Renal cortex interstitium (tissue), 15 donors: ENCODE results near the gene CALHM2. TPM values are rescaled to one million over a fixed set of nuclear protein-coding genes. Genes with fewer than 3 reads are reported as not detected.
"Not testable (repeated sequence)": the region's sequence is repeated elsewhere in the genome, so short reads cannot be mapped to it uniquely, and the experiment has no call there.

Source experiments
- DNase-seq, 11 donors: peaks; one replicate each; pipeline ENCODE4 v3.0.0-alpha.2; 2013; ENCODE audit warnings: low read depth in 9 of 11, low spot score in 4 of 11; ENCODE audit errors: extremely low read depth in 1 of 11
- long read RNA-seq, 16 experiments: transcript quantifications; one replicate each; lab custom pipeline, GENCODE V29; 2026
- polyA plus RNA-seq, 3 donors: library from polyadenylated mRNA; unstranded; fragments of 120-200 nt; gene quantifications; one replicate each; pipeline ENCODE4 v1.2.1, GENCODE V29; 2013; ENCODE audit not compliant: insufficient read length in 3 of 3

CALHM2 gene
- 10 to 100 TPM; 13.2 to 14.4 (median 14.4) TPM for polyA plus RNA-seq
- long read RNA-seq, donor 1, partial matches to known transcripts = 0 of 2 reads
- long read RNA-seq, donor 1, other reads (novel, unspliced or antisense) = 0 of 2 reads
- long read RNA-seq, donor 2, partial matches to known transcripts = 0 of 1 reads
- long read RNA-seq, donor 2, other reads (novel, unspliced or antisense) = 0 of 1 reads
- long read RNA-seq, donor 3, partial matches to known transcripts = 0 of 6 reads
- long read RNA-seq, donor 3, other reads (novel, unspliced or antisense) = 0 of 6 reads
- long read RNA-seq, donor 4, partial matches to known transcripts = 0 of 1 reads
- long read RNA-seq, donor 4, other reads (novel, unspliced or antisense) = 0 of 1 reads
- long read RNA-seq, donor 5 = 0 reads
- long read RNA-seq, donor 6, partial matches to known transcripts = 0 of 2 reads
- long read RNA-seq, donor 6, other reads (novel, unspliced or antisense) = 0 of 2 reads
- long read RNA-seq, donor 7, partial matches to known transcripts = 5 of 6 reads
- long read RNA-seq, donor 7, other reads (novel, unspliced or antisense) = 0 of 6 reads
- long read RNA-seq, donor 8, partial matches to known transcripts = 6 of 10 reads
- long read RNA-seq, donor 8, other reads (novel, unspliced or antisense) = 0 of 10 reads
- long read RNA-seq, donor 9, partial matches to known transcripts = 0 of 2 reads
- long read RNA-seq, donor 9, other reads (novel, unspliced or antisense) = 0 of 2 reads
- long read RNA-seq, donor 10, partial matches to known transcripts = 0 of 4 reads
- long read RNA-seq, donor 10, other reads (novel, unspliced or antisense) = 0 of 4 reads
- long read RNA-seq, donor 11, partial matches to known transcripts = 0 of 1 reads
- long read RNA-seq, donor 11, other reads (novel, unspliced or antisense) = 0 of 1 reads
- long read RNA-seq, donor 12, partial matches to known transcripts = 0 of 1 reads
- long read RNA-seq, donor 12, other reads (novel, unspliced or antisense) = 0 of 1 reads
- long read RNA-seq, donor 13 = 0 reads
- long read RNA-seq, donor 14, partial matches to known transcripts = 0 of 1 reads
- long read RNA-seq, donor 14, other reads (novel, unspliced or antisense) = 0 of 1 reads
- long read RNA-seq, donor 15, partial matches to known transcripts = 0 of 2 reads
- long read RNA-seq, donor 15, other reads (novel, unspliced or antisense) = 0 of 2 reads
- long read RNA-seq, donor 16, partial matches to known transcripts = 0 of 10 reads
- long read RNA-seq, donor 16, other reads (novel, unspliced or antisense) = 0 of 10 reads

GRCh38 chr10:103451831-103452505 lies at the start of gene CALHM2:
Gene CALHM2, minus strand, starts transcription at chr10:103452370. Its CDS starts 2,429 bp downstream, at chr10:103449941.
- peak in 9 of 11 donors; percentile 31 to 67 (median 55) for DNase-seq

DNA sequence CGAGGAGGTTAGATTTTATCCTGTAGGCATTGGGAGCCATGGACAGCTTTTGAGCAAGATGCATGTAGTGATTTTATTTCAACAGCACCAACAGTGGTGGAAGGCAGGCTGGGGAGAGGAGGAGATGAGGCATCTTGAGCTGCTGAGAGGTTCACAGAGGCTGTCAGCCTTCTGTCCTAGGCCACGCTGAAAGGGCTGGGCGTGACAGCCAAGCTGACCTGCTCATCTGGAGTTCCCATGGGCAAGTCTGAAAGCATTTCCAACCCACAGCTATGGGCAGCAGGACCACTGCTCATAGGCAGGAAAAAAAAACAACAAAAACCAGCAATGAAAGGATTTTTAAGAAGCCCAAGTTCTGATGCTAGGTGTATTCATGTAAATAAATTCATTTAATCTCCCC lies 49.0 kb upstream of the CALHM2 start:
- DNase-seq = no peak

- no peak for DNase-seq
Measured at GRCh38 chr10:103500481-103500880, 48.3 kb upstream of the CALHM2 start.

DNA sequence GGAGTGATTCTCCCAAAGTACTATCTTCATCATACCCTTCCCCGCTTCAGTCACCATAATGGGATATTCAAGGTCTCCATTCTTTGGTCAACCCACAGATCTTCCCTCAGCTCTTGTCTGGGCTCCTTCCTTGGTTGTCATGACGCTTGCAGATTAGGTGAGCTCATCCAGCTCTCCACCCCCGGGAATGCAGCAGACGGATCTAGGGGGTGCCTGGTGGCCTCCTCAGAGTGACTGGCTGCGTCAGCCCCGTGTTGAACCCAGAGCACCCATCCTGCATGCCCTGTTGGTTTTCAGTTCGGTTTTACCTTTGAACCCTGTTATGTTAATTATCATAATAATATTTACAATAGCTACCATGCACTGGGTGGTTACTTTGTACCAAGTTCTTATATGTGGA lies 47.7 kb upstream of the CALHM2 start:
- DNase-seq = no peak

GRCh38 chr10:103498936-103499638 lies 46.9 kb upstream of the CALHM2 start:
- no peak for DNase-seq

DNA sequence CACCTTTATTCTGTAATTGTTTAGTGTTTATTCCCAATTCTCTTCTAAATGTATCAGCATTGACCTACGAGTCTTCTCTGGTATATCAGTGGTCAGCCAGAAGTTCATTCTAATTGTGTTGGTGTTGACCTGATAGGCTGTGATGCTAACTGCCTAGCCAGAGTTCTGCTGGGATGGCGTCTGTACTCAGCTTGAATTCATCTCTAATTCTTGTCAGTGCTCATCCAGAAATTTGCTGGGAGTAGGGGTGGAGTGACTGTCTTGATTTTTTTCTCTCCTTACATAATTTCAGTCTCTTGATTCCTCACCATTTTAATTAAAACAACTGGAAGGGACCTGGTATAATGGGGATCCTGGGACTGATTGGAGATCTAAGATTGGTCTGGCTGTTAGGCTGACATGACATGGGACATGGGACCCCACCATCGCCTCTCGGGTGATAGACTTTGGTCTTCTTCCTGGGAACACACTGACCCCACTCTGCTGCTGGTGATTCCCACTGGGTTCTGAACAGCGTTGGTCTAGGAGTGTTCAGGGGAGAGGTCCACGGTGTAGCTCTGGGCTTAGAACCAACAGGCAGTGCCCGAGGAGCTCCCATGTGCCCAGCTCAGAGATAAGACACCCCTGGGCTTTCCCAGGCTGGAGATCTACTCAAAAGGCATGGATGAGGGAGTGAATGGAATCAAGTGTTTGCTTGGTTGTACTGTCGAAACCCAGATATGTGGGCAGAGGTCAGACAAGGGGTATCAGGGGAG lies 45.2 kb upstream of the CALHM2 start:
- DNase-seq = no peak

DNA sequence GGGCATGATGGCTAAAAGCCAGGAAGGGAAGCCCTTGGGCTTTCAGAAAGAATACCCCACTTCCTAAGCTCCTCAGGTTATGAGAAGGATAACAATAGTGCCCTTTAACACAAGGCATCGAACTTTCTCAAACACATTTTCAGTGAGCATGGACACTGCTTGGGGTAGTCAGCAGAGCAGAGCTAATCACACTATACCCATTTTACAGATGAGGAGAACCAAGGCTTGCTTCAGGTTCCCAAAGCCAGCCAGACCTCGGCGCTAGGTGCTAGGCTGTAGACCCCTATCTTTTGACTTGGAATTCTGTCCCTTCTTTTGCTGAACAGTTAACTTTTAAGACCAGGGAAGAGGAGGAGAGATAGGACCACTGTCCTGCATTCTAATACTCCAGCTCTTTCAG lies 43.2 kb upstream of the CALHM2 start:
- no peak for DNase-seq

GRCh38 chr10:103493916-103494877 lies 42.0 kb upstream of the CALHM2 start:
- no peak for DNase-seq

DNA sequence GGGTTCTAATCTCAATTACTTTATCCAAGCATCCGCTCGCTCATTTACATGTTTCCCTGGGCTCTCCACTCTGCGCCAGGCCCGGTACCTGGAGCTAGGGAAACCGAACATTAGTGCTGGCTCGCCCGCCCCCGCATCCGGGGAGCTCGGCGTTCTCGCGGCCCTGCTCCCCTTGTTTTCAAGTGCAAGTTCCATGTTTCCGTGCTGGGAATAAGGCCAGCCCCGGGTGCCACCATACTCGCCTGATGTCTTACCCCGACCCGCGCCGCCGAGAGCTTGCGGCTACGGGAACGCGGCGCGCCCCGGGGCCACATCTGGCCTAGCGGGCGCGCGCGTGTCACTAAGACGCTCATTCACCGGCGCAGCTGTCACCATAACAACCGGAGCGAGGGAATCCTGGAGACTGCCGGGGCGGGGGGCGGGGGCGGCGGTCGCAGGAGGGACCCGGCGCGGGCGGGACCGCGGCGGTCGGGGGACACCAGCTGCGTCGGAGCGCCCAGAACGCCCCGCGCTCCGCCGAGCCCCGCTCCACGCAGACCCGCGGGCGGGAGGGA lies 41.3 kb upstream of the CALHM2 start, which contains the start of gene NEURL1:
NEURL1 (plus strand) TSS at position 344 of the 554 bp plus-strand sequence. CDS start 683 bp downstream, outside the sequence.
- peak in 2 of 11 donors; percentile 48 to 55 for DNase-seq

DNA sequence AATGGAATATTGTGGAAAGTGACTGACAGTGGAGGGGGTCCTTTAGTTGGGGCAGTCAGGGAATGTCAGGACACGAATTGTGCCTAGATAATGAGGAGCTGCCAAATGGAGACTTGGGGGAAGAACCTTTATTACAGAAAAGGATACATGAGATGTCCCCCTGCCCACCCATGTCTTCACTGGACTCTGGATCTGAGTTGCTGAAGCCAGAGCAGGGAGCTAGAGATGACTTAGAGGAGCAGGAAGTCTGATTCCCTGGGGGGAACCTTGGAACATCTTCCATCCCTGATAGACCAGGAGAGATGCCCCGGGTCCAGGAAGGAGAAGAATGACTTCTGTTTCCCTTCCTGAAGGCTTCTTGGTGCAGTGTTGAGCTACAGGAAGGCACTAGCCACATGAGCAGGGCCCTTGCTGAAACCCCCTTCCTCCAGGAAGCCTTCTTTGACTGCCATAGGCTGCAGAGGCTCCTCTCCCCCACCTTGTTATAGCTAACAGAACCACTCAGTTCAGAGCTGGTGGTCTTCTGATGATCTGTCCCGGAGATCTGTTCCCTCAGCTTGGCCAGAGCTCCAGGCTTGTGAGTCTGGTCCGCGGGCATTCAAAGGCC lies 40.6 kb upstream of the CALHM2 start:
- DNase-seq = no peak

DNA sequence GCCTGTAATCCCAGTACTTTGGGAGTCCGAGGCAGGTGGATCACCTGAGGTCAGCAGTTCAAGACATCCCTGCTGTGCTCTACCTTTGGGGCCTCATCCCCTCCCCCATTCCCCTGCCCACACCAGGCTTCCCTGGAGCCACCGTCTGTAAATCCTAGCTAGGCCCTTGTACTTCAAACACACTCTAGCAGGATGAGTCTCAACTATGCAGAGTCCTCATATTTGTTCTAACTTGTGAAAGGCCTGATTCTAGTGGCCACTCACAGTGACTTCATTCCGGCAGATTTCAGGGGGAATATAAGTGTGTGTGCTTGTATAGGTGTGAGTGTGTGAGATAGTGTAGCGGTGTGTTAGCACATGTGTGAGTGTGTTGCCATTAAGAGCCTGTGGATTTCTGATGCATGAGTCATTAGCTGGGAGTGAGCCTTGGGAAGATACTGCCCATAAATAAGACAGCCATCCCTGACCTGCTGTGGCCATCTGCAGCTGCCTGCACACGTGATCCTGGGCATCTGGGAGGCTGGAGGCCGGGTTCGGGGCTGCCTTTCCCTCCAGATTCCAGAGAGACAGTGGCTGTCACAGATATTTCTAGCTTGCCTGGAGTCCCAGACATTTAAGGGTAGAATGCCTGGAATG lies 39.7 kb upstream of the CALHM2 start:
- DNase-seq = peak in 1 of 11 donors; percentile 60

DNA sequence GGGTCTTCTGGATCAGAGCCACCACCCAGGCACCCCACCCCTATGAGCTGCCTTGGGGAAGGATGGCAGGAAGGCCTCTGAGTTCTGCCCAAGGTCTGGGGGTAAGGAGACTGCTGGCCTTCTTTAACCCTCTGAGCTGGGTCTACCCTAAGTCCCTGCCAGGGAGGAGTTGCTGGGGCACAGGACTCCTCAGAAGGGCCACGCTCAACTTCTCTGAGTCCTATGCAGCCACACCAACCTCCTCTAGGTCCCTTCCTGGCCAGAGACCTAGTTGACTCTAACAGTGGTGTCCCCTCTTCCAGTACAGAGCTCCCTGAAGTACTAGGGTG lies 38.8 kb upstream of the CALHM2 start:
- DNase-seq = no peak

- DNase-seq = no peak
Measured at GRCh38 chr10:103487410-103487708, 35.2 kb upstream of the CALHM2 start.

DNA sequence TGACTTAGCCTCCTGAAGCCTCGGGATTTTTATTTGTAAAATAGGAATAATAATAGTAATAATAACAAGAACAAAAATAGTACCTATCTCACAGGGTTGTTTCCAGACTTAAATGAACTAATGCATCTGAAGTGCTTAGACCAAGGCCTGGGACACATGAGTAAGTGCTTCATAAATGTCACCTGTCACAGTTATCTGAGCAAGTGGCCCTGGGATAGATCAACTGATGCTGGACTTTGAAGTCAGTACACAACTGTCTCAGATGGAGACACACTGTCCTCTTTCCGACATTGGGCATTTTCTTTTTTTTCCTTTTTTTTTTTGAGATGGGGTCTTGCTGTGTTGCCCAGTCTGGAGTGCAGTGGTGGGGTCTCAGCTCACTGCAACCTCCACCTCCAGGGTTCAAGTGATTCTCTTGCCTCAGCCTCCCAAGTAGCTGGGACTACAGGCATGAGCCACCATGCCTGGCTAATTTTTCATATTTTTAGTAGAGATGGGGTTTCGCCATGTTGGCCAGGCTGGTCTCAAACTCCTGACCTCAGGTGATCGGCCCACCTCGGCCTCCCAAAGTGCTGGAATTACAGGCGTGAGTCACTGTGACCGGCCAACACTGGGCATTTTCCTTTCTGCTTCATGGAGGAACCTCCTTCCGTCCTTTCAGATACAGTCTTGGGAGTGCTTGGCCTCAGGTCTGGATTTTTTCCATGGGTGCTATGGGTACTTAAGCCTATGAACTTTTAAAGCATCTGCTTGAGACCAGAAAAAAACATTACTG lies 34.7 kb upstream of the CALHM2 start:
- not testable (repeated sequence) for DNase-seq
